Thoracic aorta (tissue), 2 donors: ENCODE data around the gene JAML. TPM values are rescaled to one million over a fixed set of nuclear protein-coding genes. Genes with fewer than 3 reads are reported as not detected.

Experiments
- ATAC-seq: fragments of 150-250 bp; one replicate; pipeline ENCODE4 v1.8.0; 2017; ENCODE audit warnings: low read depth; ENCODE audit not compliant: insufficient number of reproducible peaks, low FRiP score
- DNase-seq: peaks from one replicate; pipeline ENCODE4 v3.0.0-alpha.2; 2020; ENCODE audit warnings: low spot score
- H3K27ac ChIP-seq, 2 donors: fragments of 200-600 bp; sonication (generic); 1 replicate in 1 of 2; 2 replicates in 1 of 2; pipeline ENCODE4 v1.5.1; 2016; ENCODE audit warnings: mild to moderate bottlenecking in 2 of 2, moderate library complexity in 2 of 2
- H3K27me3 ChIP-seq: fragments of 200-600 bp; sonication (generic); replicated peaks from 2 replicates; pipeline ENCODE4 v1.6.0; 2016; ENCODE audit warnings: mild to moderate bottlenecking; ENCODE audit not compliant: insufficient read depth
- H3K36me3 ChIP-seq: fragments of 200-600 bp; sonication (generic); one replicate; pipeline ENCODE4 v1.5.1; 2016
- H3K4me1 ChIP-seq, 2 donors: fragments of 200-600 bp; sonication (generic); 1 replicate in 1 of 2; 2 replicates in 1 of 2; pipeline versions ENCODE4 v1.5.1 to v1.6.0; 2016; ENCODE audit warnings: low read depth in 2 of 2, mild to moderate bottlenecking in 1 of 2; ENCODE audit not compliant: control insufficient read depth in 1 of 2
- H3K4me3 ChIP-seq: fragments of 200-600 bp; sonication (generic); 2 replicates; pipeline ENCODE4 v1.5.1; 2016; ENCODE audit warnings: mild to moderate bottlenecking
- H3K9me3 ChIP-seq: fragments of 200-600 bp; sonication (generic); 2 replicates; pipeline ENCODE4 v1.5.1; 2016
- CTCF ChIP-seq: fragments of 200-600 bp; sonication (generic); IDR thresholded peaks from one replicate; pipeline ENCODE4 v1.5.1; 2019; ENCODE audit warnings: antibody characterized with exemption
- total RNA-seq, 2 donors: library from RNA; depleted of rRNA; stranded (reverse); fragments of >200 nt; gene quantifications; one replicate each; pipeline versions ENCODE4 v1.1.0 to v1.2.3, GENCODE V29; 2016

Gene JAML
- total RNA-seq, 2 donors from 2014 or later = 3.7 to 7.6 TPM

DNA sequence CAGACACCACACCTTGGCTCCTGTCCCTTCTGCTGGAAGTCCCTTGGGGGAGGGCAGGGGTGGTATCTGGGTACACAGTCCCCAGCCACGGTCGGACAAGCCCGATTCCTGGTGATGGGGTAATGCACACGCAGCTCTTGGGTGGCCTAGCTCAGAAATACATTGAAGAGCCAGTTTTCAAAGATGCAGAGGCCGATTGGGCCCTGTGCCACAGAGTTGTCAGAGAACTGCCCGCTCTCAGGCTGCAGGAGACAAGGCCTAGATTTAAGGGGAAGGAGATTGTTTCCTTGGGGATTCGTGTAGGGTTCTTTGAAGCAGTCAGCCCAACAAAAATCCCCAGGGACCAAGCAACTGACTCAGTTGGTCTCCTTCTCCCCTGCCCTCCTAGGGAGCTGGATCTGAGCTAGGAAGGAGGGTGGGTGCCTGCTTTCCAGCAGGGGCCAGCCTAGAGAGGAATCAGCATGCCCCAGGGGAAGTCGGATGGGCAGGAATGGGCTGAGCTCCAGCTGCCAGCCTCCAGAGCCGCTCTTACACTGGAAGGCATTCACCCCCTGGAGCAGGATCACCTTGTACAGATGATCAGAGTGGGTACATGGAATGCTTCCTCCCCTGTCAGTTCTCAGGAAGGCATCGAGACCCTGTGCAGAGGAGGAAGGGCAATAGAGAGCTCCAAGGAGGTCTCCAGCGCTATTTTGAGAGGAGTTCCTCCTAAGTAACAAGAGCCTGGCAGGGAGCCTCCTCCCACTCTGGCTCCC, 68.9 kb downstream of the JAML start:
- no peak for TF ChIP-seq CTCF
- peaks cover 12% of the 10 kb centered on the region for H3K27me3 ChIP-seq
- no peak for DNase-seq
- no peak overlapping the region for H3K27ac ChIP-seq
- no peak overlapping the region for H3K4me3 ChIP-seq
- H3K4me1 ChIP-seq = peaks cover 0 to 15% of the 10 kb centered on the region in 2 donors
- H3K9me3 ChIP-seq = no peaks in the 10 kb centered on the region
- ATAC-seq = no peak
- no peaks in the 10 kb centered on the region for H3K36me3 ChIP-seq

DNA sequence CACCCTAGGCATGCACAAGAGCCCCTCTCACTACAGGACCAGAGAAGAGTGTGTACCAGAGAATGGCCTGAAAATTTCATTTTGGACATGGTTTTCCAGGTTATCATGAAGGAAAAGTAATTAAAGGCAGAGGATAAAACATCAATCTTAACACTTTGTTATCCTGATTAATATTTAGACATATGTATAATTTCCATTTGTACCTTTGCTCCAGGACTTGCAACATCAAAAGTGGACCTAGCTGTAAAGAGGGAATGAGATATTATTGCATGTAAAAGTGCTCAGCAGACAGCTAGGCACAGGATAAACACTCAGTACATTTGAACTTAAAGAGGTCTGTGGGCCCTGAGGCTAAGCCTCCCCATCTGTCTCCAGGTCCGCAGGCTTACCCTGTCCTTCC, 70.2 kb downstream of the JAML start:
- Histone ChIP-seq H3K27ac (no peak overlapping the region), H3K4me1 (peaks cover 0 to 15% of the 10 kb centered on the region in 2 donors), H3K9me3 (no peaks in the 10 kb centered on the region), H3K36me3 (no peaks in the 10 kb centered on the region), H3K4me3 (no peak overlapping the region), H3K27me3 (peaks cover 12% of the 10 kb centered on the region)
- DNase-seq = no peak
- TF ChIP-seq CTCF = no peak
- ATAC-seq = no peak

- H3K4me3 ChIP-seq = no peak overlapping the region
- ATAC-seq = no peak
- no peaks in the 10 kb centered on the region for H3K36me3 ChIP-seq
- H3K27me3 ChIP-seq = peaks cover 12% of the 10 kb centered on the region
- H3K27ac ChIP-seq = no peak overlapping the region
- peaks cover 0 to 15% of the 10 kb centered on the region in 2 donors for H3K4me1 ChIP-seq
- no peak for TF ChIP-seq CTCF
- no peaks in the 10 kb centered on the region for H3K9me3 ChIP-seq
- no peak for DNase-seq
Observed at GRCh38 chr11:118153976-118154375, 70.8 kb downstream of the JAML start.

- H3K27ac ChIP-seq = no peak overlapping the region
- peaks cover 0 to 15% of the 10 kb centered on the region in 2 donors for H3K4me1 ChIP-seq
- TF ChIP-seq CTCF = no peak
- no peak for DNase-seq
- peak overlapping the region; percentile 78 for H3K4me3 ChIP-seq
- H3K9me3 ChIP-seq = no peaks in the 10 kb centered on the region
- ATAC-seq = no peak
- no peaks in the 10 kb centered on the region for H3K36me3 ChIP-seq
- peaks cover 12% of the 10 kb centered on the region for H3K27me3 ChIP-seq
Observed at GRCh38 chr11:118153516-118153915, 71.3 kb downstream of the JAML start.

- ATAC-seq (no peak), DNase-seq (no peak)
- no peaks in the 10 kb centered on the region for H3K36me3 ChIP-seq
- peaks cover 0 to 15% of the 10 kb centered on the region in 2 donors for H3K4me1 ChIP-seq
- H3K9me3 ChIP-seq = no peaks in the 10 kb centered on the region
- peak within 1 kb of the TSS; percentile 78 for H3K4me3 ChIP-seq
- H3K27ac ChIP-seq = no peak within 1 kb of the TSS
- H3K27me3 ChIP-seq = peaks cover 12% of the 10 kb centered on the region
- no peak for TF ChIP-seq CTCF
Observed at GRCh38 chr11:118152552-118153471, 72.0 kb downstream of the JAML start, which contains the start of gene SCN4B. SCN4B (minus strand) TSS chr11:118152823; CDS start chr11:118152673, 150 bp downstream.
